Osteoblast (primary cell): ENCODE data around the gene TBC1D8. TPM values are rescaled to one million over a fixed set of nuclear protein-coding genes. Genes with fewer than 3 reads are reported as not detected.

Experiments used
- DNase-seq: peaks from one replicate; pipeline ENCODE4 v3.0.0; 2011; ENCODE audit warnings: low spot score, mixed read lengths; ENCODE audit not compliant: insufficient read length; ENCODE audit errors: missing footprints
- H2AFZ ChIP-seq: 2 replicates; pipeline ENCODE4 v1.6.0; 2011; ENCODE audit warnings: mild to moderate bottlenecking, low read length
- H3K27ac ChIP-seq: 2 replicates; pipeline ENCODE4 v1.5.1; 2011; ENCODE audit warnings: mild to moderate bottlenecking, low read depth, low read length, moderate library complexity
- H3K27me3 ChIP-seq: 2 replicates; pipeline ENCODE4 v1.6.0; 2012; ENCODE audit warnings: mild to moderate bottlenecking, control low read depth, inconsistent platforms, low read length, moderate library complexity; ENCODE audit not compliant: insufficient read depth
- H3K36me3 ChIP-seq: 2 replicates; pipeline ENCODE4 v1.5.1; 2011; ENCODE audit warnings: mild to moderate bottlenecking, low read length, control low read depth, moderate library complexity; ENCODE audit not compliant: insufficient read depth
- H3K4me1 ChIP-seq: 2 replicates; pipeline ENCODE4 v1.5.1; 2011; ENCODE audit warnings: mild to moderate bottlenecking, low read length, control low read depth, moderate library complexity; ENCODE audit not compliant: insufficient read depth
- H3K4me2 ChIP-seq: 2 replicates; pipeline ENCODE4 v1.6.0; 2011; ENCODE audit warnings: mild to moderate bottlenecking, low read length; ENCODE audit not compliant: insufficient read depth
- H3K4me3 ChIP-seq: fragments of 200-600 bp; sonication (generic); 3 replicates; pipeline ENCODE4 v1.5.1; 2012; ENCODE audit warnings: mild to moderate bottlenecking, low read length, inconsistent platforms; ENCODE audit not compliant: insufficient read depth
- H3K79me2 ChIP-seq: 2 replicates; pipeline ENCODE4 v1.6.0; 2012; ENCODE audit warnings: mild to moderate bottlenecking, low read length, control low read depth, inconsistent platforms; ENCODE audit not compliant: insufficient read depth
- H3K9me3 ChIP-seq: 2 replicates; pipeline ENCODE4 v1.5.1; 2011; ENCODE audit warnings: low read depth, low read length, control low read depth
- H4K20me1 ChIP-seq: 2 replicates; pipeline ENCODE4 v1.6.0; 2012; ENCODE audit warnings: mild to moderate bottlenecking, low read length, control low read depth; ENCODE audit not compliant: insufficient read depth
- total RNA-seq: library from RNA; depleted of rRNA; stranded (reverse); fragments of >200 nt; gene quantifications from 2 replicates; pipeline ENCODE4 v1.2.3, GENCODE V29; 2012
- TF ChIP-seq, protein P1 (sequence below): IDR thresholded peaks from 2 replicates; pipeline ENCODE4 v1.5.1; 2011; ENCODE audit warnings: mild to moderate bottlenecking, low read depth, low read length, moderate library complexity; ENCODE audit errors: extremely low read depth

Gene TBC1D8
- total RNA-seq, 1 donor, result 13.4 TPM

DNA sequence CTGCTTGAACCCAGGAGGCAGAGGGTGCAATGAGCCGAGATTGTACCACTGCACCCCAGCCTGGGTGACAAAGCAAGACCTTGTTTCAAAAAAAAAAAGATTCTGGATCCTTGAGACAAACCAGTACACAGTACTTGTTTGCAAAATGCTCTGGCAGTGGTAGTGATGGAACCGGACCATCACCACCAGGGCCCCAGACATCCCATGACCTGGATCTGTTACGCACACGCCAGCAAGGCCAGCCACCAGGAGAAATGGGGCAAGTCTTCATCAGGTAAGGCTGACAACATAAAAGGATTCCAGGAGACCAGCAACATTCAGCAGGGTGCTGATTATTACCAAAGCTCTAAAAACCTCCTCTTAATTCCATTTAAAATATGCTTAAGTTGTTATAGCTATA is 35.5 kb downstream of the TBC1D8 start:
- Histone ChIP-seq H3K4me3 (no peak overlapping the region), H3K36me3 (no peaks in the 10 kb centered on the region), H3K79me2 (no peaks in the 10 kb centered on the region), H3K27me3 (peaks cover 9% of the 10 kb centered on the region), H3K9me3 (no peaks in the 10 kb centered on the region), H3K4me2 (no peak overlapping the region), H4K20me1 (no peaks in the 10 kb centered on the region), H3K27ac (no peak overlapping the region), H3K4me1 (peaks cover 16% of the 10 kb centered on the region), H2AFZ (no peak overlapping the region)
- TF ChIP-seq, protein P1, sequence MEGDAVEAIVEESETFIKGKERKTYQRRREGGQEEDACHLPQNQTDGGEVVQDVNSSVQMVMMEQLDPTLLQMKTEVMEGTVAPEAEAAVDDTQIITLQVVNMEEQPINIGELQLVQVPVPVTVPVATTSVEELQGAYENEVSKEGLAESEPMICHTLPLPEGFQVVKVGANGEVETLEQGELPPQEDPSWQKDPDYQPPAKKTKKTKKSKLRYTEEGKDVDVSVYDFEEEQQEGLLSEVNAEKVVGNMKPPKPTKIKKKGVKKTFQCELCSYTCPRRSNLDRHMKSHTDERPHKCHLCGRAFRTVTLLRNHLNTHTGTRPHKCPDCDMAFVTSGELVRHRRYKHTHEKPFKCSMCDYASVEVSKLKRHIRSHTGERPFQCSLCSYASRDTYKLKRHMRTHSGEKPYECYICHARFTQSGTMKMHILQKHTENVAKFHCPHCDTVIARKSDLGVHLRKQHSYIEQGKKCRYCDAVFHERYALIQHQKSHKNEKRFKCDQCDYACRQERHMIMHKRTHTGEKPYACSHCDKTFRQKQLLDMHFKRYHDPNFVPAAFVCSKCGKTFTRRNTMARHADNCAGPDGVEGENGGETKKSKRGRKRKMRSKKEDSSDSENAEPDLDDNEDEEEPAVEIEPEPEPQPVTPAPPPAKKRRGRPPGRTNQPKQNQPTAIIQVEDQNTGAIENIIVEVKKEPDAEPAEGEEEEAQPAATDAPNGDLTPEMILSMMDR, result no peak
- no peak for DNase-seq

DNA sequence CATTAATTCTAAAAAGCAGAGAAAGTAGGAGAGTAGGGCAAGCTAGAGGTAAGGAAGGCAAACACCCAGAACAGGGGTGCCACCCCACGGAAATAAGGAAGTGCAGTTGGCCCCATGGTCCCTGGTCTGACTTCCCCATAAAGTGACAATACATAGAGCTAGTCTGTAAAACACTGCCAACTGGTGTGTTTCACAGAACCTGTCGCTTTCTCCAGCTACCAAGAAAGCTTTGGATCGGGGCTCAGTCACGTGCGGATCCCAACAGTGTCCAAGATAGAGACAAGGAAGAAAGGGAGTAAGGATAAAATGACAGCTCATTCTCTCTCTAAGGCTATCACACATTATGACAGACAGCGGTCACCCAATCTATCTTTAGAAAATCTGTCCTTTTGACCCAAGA is 36.4 kb downstream of the TBC1D8 start:
- TF ChIP-seq, protein P1, result no peak
- DNase-seq, result no peak
- H3K9me3 ChIP-seq, result no peaks in the 10 kb centered on the region
- H3K79me2 ChIP-seq, result no peaks in the 10 kb centered on the region
- no peak overlapping the region for H2AFZ ChIP-seq
- H3K27ac ChIP-seq, result no peak overlapping the region
- H3K36me3 ChIP-seq, result no peaks in the 10 kb centered on the region
- peaks cover 18% of the 10 kb centered on the region for H3K4me1 ChIP-seq
- H3K4me2 ChIP-seq, result no peak overlapping the region
- H4K20me1 ChIP-seq, result no peaks in the 10 kb centered on the region
- no peak overlapping the region for H3K4me3 ChIP-seq
- peaks cover 11% of the 10 kb centered on the region for H3K27me3 ChIP-seq

DNA sequence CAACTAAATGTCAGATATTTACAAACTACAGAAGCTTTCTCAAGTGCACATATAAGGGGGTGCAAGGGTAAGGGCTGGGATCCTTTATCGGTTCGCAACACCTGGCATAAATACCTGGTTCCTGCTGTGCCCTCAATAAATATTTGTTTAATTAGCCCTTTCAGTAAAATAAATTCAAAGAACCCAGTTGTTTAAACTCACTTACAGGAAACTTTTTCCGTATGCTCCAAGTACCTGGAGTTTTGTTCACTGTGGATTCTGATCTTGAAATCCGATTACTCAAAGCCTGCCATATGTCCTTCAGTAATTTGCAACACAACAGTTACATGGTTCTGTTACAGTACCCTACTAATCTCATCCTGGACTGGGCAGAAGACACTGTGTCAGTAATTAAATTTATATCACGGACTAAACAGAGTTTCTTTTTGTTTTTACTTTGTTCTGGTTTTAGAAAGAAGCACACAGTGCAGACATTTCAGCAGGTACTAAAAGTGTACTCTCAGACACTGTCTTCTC is 36.9 kb downstream of the TBC1D8 start:
- Histone ChIP-seq H4K20me1 (no peaks in the 10 kb centered on the region), H3K27me3 (peaks cover 11% of the 10 kb centered on the region), H3K9me3 (no peaks in the 10 kb centered on the region), H2AFZ (no peak overlapping the region), H3K4me2 (no peak overlapping the region), H3K79me2 (no peaks in the 10 kb centered on the region), H3K27ac (no peak overlapping the region), H3K4me1 (peaks cover 14% of the 10 kb centered on the region), H3K4me3 (no peak overlapping the region), H3K36me3 (no peaks in the 10 kb centered on the region)
- TF ChIP-seq, protein P1, result no peak
- no peak for DNase-seq

DNA sequence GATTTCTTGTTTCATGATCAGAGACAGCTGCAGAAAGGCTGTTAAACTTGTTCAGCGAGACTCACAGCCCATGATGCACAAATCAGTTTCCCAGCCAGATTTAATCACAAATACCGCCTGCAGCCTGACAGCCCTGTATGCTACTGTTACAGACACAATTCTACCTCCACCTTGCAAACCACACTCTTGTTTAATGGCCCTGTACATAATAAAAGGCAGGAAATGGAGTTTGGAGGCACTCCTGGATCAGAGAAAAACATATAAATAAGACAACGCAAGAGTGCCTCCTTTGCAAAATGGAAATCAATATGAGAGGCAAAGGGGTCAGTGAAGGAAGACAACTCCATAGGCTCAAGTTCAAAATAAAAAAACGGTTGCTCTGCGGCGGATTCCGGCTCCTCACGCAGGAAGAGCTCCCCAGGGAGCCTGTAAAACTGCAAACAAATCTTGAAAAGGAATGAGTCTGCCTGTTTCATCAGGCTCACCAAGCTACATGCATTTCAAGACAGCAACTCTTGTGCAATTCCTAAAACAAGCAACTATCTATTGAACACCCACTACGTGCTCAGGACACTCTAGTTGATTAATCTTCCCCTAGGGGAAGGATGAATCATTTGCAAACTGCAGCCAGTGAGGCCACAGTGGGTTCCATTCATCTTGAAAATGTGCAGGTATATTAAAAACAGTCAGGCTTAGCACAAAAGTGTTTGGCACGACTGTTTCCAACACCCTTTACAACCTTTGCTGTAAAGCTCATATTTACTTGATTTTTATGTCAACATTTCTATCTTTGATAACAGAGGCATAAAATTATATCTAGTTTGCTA is 37.5 kb downstream of the TBC1D8 start:
- no peak overlapping the region for H2AFZ ChIP-seq
- TF ChIP-seq, protein P1, result no peak
- H3K27me3 ChIP-seq, result peaks cover 11% of the 10 kb centered on the region
- no peaks in the 10 kb centered on the region for H3K9me3 ChIP-seq
- H3K36me3 ChIP-seq, result no peaks in the 10 kb centered on the region
- H3K27ac ChIP-seq, result no peak overlapping the region
- H4K20me1 ChIP-seq, result no peaks in the 10 kb centered on the region
- H3K4me1 ChIP-seq, result peaks cover 12% of the 10 kb centered on the region
- no peak overlapping the region for H3K4me2 ChIP-seq
- no peak for DNase-seq
- no peak overlapping the region for H3K4me3 ChIP-seq
- no peaks in the 10 kb centered on the region for H3K79me2 ChIP-seq
